ENCODE results near the gene IL27RA.

Gene IL27RA

GRCh38 chr19:14054099-14054498 is 22.5 kb downstream of the IL27RA start:
- no peak for DNase-seq (ENCODE audit: low spot score)
- no peak for TF ChIP-seq CTCF (IDR thresholded peaks at IDR 0.05; ENCODE audit: extremely low read depth, insufficient read depth, missing control alignments)
- in situ Hi-C loops (cut with MboI; ENCODE audit: low pct_unique_long_range_greater_than_20kb, low sequenced_read_pairs, unreplicated experiment): loop anchor here (25.0 kb wide), 1 partner anchor 467 kb away; no protein-coding TSS in a partner anchor

GRCh38 chr19:14054721-14055120 is 23.2 kb downstream of the IL27RA start:
- in situ Hi-C loops (cut with MboI; ENCODE audit: low pct_unique_long_range_greater_than_20kb, low sequenced_read_pairs, unreplicated experiment): loop anchor here (25.0 kb wide), 1 partner anchor 467 kb away; no protein-coding TSS in a partner anchor

GRCh38 chr19:14055396-14055795 is 23.8 kb downstream of the IL27RA start:
- TF ChIP-seq CTCF (IDR thresholded peaks at IDR 0.05; ENCODE audit: extremely low read depth, insufficient read depth, missing control alignments): no peak
- in situ Hi-C loops (cut with MboI; ENCODE audit: low pct_unique_long_range_greater_than_20kb, low sequenced_read_pairs, unreplicated experiment): loop anchor here (25.0 kb wide), 1 partner anchor 468 kb away; no protein-coding TSS in a partner anchor

More at GRCh38 chr19:14054721-14055120, 23.2 kb downstream of the IL27RA start:
- no peak for DNase-seq (ENCODE audit: low spot score)
- TF ChIP-seq CTCF (IDR thresholded peaks at IDR 0.05; ENCODE audit: extremely low read depth, insufficient read depth, missing control alignments): no peak

GRCh38 chr19:14056069-14056666 is 24.6 kb downstream of the IL27RA start:
- in situ Hi-C loops (cut with MboI; ENCODE audit: low pct_unique_long_range_greater_than_20kb, low sequenced_read_pairs, unreplicated experiment): loop anchor here (25.0 kb wide), 1 partner anchor 469 kb away; no protein-coding TSS in a partner anchor
- TF ChIP-seq CTCF (IDR thresholded peaks at IDR 0.05; ENCODE audit: extremely low read depth, insufficient read depth, missing control alignments): no peak
- no peak for DNase-seq (ENCODE audit: low spot score)

More at GRCh38 chr19:14055396-14055795, 23.8 kb downstream of the IL27RA start:
- DNase-seq (ENCODE audit: low spot score): no peak

- no peak for DNase-seq (ENCODE audit: low spot score)
- no peak for TF ChIP-seq CTCF (IDR thresholded peaks at IDR 0.05; ENCODE audit: extremely low read depth, insufficient read depth, missing control alignments)
- in situ Hi-C loops (cut with MboI; ENCODE audit: low pct_unique_long_range_greater_than_20kb, low sequenced_read_pairs, unreplicated experiment): loop anchor here (25.0 kb wide), 1 partner anchor 470 kb away; no protein-coding TSS in a partner anchor
Measured at GRCh38 chr19:14056741-14057356, 25.3 kb downstream of the IL27RA start.

GRCh38 chr19:14058182-14059092 is 26.9 kb downstream of the IL27RA start:
- no peak for TF ChIP-seq CTCF (IDR thresholded peaks at IDR 0.05; ENCODE audit: extremely low read depth, insufficient read depth, missing control alignments)
- DNase-seq (ENCODE audit: low spot score): no peak
- in situ Hi-C loops (cut with MboI; ENCODE audit: low pct_unique_long_range_greater_than_20kb, low sequenced_read_pairs, unreplicated experiment): loop anchor here (25.0 kb wide), 1 partner anchor 471 kb away; no protein-coding TSS in a partner anchor

Data from GM13977 (cell line).